GM12878 (cell line): ENCODE results near the gene RPS2. TPM values are rescaled to one million over a fixed set of nuclear protein-coding genes. Genes with fewer than 3 reads are reported as not detected.

ENCODE experiments used
- ATAC-seq: fragments of 200-7000 bp; cut with Tn5 transposase; 3 replicates; pipeline ENCODE4 v1.9.1; 2020; ENCODE audit warnings: mild to moderate bottlenecking, moderate library complexity
- BruUV-seq: library from RNA; stranded (reverse); fragments of 400-500 nt; replicated peaks from 2 replicates; lab custom pipeline; 2021; lab: Mats Ljungman, UMichigan
- CTCF ChIA-PET: fragments of 300-600 bp; sonication (Branson Sonifier 250); formaldehyde crosslinking; extraction: SDS; loops from one replicate; lab custom pipeline; 2021; ENCODE audit warnings: inconsistent platforms; lab: Yijun Ruan, JAX
- POLR2A ChIA-PET: fragments of 350-600 bp; formaldehyde crosslinking; extraction: SDS; loops from one replicate; lab custom pipeline; 2021; ENCODE audit warnings: inconsistent platforms; lab: Charles Lee
- RAD21 ChIA-PET: fragments of 300-600 bp; sonication (Branson Sonifier 250); formaldehyde crosslinking; loops from one replicate; lab custom pipeline; 2023; ENCODE audit warnings: antibody characterized with exemption; ENCODE audit not compliant: unreplicated experiment; lab: Charles Lee
- SMC1A ChIA-PET: fragments of 300-600 bp; sonication (Branson Sonifier 250); formaldehyde crosslinking; loops from one replicate; lab custom pipeline; 2023; ENCODE audit not compliant: unreplicated experiment, uncharacterized antibody; lab: Charles Lee
- DNase-seq: peaks from one replicate; pipeline ENCODE4 v3.0.0-alpha.2; 2011; ENCODE audit warnings: low read depth, low spot score
- FAIRE-seq: peaks from 3 replicates; lab custom pipeline; 2011; peaks lifted over from hg19 to GRCh38; lab: Jason Lieb, UNC
- H2AFZ ChIP-seq: 2 replicates; pipeline ENCODE4 v1.6.0; 2011; ENCODE audit warnings: low read depth, low read length, control low read depth; ENCODE audit not compliant: control insufficient read depth
- H3K27ac ChIP-seq: 2 replicates; pipeline ENCODE4 v1.5.1; 2011; ENCODE audit warnings: control low read depth; ENCODE audit not compliant: control insufficient read depth, insufficient read depth
- H3K27me3 ChIP-seq, 2 experiments: replicated peaks in 1 of 2; 2 replicates each; pipeline versions ENCODE4 v1.6.0 to v1.6.1; 2011; ENCODE audit warnings: low read length in 1 of 2; ENCODE audit not compliant: control insufficient read depth in 2 of 2, insufficient read depth in 2 of 2
- H3K36me3 ChIP-seq, 2 experiments: 2 replicates each; pipeline ENCODE4 v1.5.1; 2011; ENCODE audit warnings: low read length in 1 of 2; ENCODE audit not compliant: control insufficient read depth in 2 of 2, insufficient read depth in 2 of 2
- H3K4me1 ChIP-seq: 2 replicates; pipeline ENCODE4 v1.6.1; 2011; ENCODE audit warnings: mild to moderate bottlenecking, low read length, moderate library complexity, mixed read lengths; ENCODE audit not compliant: control insufficient read depth, insufficient read depth
- H3K4me2 ChIP-seq: 2 replicates; pipeline ENCODE4 v1.6.0; 2011; ENCODE audit warnings: control low read depth; ENCODE audit not compliant: control insufficient read depth, insufficient read depth
- H3K4me3 ChIP-seq: fragments of 200-600 bp; sonication (generic); 2 replicates; pipeline ENCODE4 v1.5.1; 2016
- H3K79me2 ChIP-seq: 2 replicates; pipeline ENCODE4 v1.6.0; 2011; ENCODE audit warnings: low read length; ENCODE audit not compliant: control insufficient read depth, insufficient read depth
- H3K9ac ChIP-seq: 2 replicates; pipeline ENCODE4 v1.8.0; 2011; ENCODE audit warnings: low read length, control low read depth, mixed read lengths; ENCODE audit not compliant: control insufficient read depth, insufficient read depth
- H3K9me3 ChIP-seq: replicated peaks from 3 replicates; pipeline ENCODE4 v1.5.1; 2011; ENCODE audit warnings: mild to moderate bottlenecking, low read length; ENCODE audit not compliant: control insufficient read depth, insufficient read depth
- H4K20me1 ChIP-seq: 2 replicates; pipeline ENCODE4 v1.6.0; 2011; ENCODE audit not compliant: control insufficient read depth, insufficient read depth
- ATF2 ChIP-seq: IDR thresholded peaks from 2 replicates; pipeline ENCODE4 v1.6.1; 2012; ENCODE audit warnings: low read length, inconsistent platforms
- CREB1 ChIP-seq: IDR thresholded peaks from 2 replicates; pipeline ENCODE4 v1.6.1; 2012; ENCODE audit warnings: low read depth, mild to moderate bottlenecking, inconsistent platforms
- CREM ChIP-seq: IDR thresholded peaks from 2 replicates; pipeline ENCODE4 v1.6.1; 2014; ENCODE audit warnings: antibody characterized with exemption, low read depth
- FOXM1 ChIP-seq: IDR thresholded peaks from 2 replicates; pipeline ENCODE4 v1.6.1; 2012; ENCODE audit warnings: low read depth, mild to moderate bottlenecking, inconsistent platforms, low read length, moderate library complexity
- IKZF1 ChIP-seq: fragments of 450-650 bp; conservative IDR thresholded peaks from 2 replicates; pipeline ENCODE4 v1.6.1; 2017; ENCODE audit warnings: antibody characterized with exemption, mild to moderate bottlenecking
- PAX5 ChIP-seq: IDR thresholded peaks from 2 replicates; pipeline ENCODE4 v1.6.1; 2011; ENCODE audit warnings: low read depth, low read length, borderline replicate concordance
- PKNOX1 ChIP-seq: fragments of 450-650 bp; IDR thresholded peaks from 2 replicates; pipeline ENCODE4 v1.6.1; 2016; ENCODE audit warnings: mild to moderate bottlenecking
- TCF3 ChIP-seq: IDR thresholded peaks from 2 replicates; pipeline ENCODE4 v1.6.1; 2012; ENCODE audit warnings: low read depth, mild to moderate bottlenecking, low read length, borderline replicate concordance; ENCODE audit not compliant: insufficient read depth
- ZNF217 ChIP-seq: fragments of 450-650 bp; IDR thresholded peaks from 2 replicates; pipeline ENCODE4 v1.6.1; 2017; ENCODE audit warnings: antibody characterized with exemption, mild to moderate bottlenecking
- ZNF592 ChIP-seq: fragments of 450-650 bp; IDR thresholded peaks from 2 replicates; pipeline ENCODE4 v1.6.1; 2017; ENCODE audit warnings: mild to moderate bottlenecking, moderate library complexity
- WGBS: methylation state at CpG from one replicate; pipeline ENCODE4 v1.1.6; 2016; ENCODE audit warnings: low lambda C conversion rate; ENCODE audit not compliant: insufficient replicate concordance, insufficient coverage; ENCODE audit errors: missing lambda C conversion rate; 5-methylcytosine and 5-hydroxymethylcytosine counted together
- in situ Hi-C: fragments of 300-500 bp; cut with MboI; formaldehyde crosslinking; loops from 9 replicates; pipeline ENCODE4 v1.14.3; 2018; ENCODE audit warnings: mixed read lengths
- intact Hi-C: fragments of 100-400 bp; cut with micrococcal nuclease; formaldehyde crosslinking; loops from one replicate; pipeline ENCODE4 v1.14.2; 2022; ENCODE audit not compliant: unreplicated experiment
- polyA plus RNA-seq, 11 experiments: library from polyadenylated mRNA; depleted of rRNA in 4 of 11; unstranded in 6 of 11; stranded (reverse) in 5 of 11; fragments of >200 nt; fragmentation: Nextera tagmentation in 4 of 11; fragmentation: Illumina TruSeq in 1 of 11; extraction: Ambion mirVana in 4 of 11; extraction: Trizol in 1 of 11; gene quantifications; 1 replicate in 1 of 11; 2 replicates in 10 of 11; pipeline versions ENCODE4 v1.2.1 to v1.2.3, GENCODE V29; 2011 to 2016; ENCODE audit warnings: inconsistent platforms in 2 of 11, missing spikeins in 2 of 11, low read depth in 1 of 11
- total RNA-seq, 4 experiments: library from RNA; depleted of rRNA in 3 of 4; stranded (reverse); fragments of >200 nt in 3 of 4; fragmentation: Illumina TruSeq in 1 of 4; extraction: Trizol in 1 of 4; gene quantifications; 2 replicates each; pipeline versions ENCODE4 v1.2.1 to v1.2.3, GENCODE V29; 2013 to 2021
- TF ChIP-seq, protein P1 (sequence below): IDR thresholded peaks from 2 replicates; pipeline ENCODE4 v1.6.1; 2011; ENCODE audit warnings: low read depth, low read length, improper control_type of control experiment, borderline replicate concordance
- TF ChIP-seq, protein P2 (sequence below): IDR thresholded peaks from 2 replicates; pipeline ENCODE4 v1.6.1; 2012; ENCODE audit warnings: low read depth, low read length, improper control_type of control experiment
- TF ChIP-seq, protein P3 (sequence below): IDR thresholded peaks from 2 replicates; pipeline ENCODE4 v1.6.1; 2012; ENCODE audit warnings: low read depth, low read length, improper control_type of control experiment

The RPS2 gene
- total and polyA plus RNA-seq, 10 of the 15 experiments (the other 5 are each of a cell fraction or from before 2014, with no cell fraction given), result 1,295 to 7,121 (median 3,933) TPM

DNA sequence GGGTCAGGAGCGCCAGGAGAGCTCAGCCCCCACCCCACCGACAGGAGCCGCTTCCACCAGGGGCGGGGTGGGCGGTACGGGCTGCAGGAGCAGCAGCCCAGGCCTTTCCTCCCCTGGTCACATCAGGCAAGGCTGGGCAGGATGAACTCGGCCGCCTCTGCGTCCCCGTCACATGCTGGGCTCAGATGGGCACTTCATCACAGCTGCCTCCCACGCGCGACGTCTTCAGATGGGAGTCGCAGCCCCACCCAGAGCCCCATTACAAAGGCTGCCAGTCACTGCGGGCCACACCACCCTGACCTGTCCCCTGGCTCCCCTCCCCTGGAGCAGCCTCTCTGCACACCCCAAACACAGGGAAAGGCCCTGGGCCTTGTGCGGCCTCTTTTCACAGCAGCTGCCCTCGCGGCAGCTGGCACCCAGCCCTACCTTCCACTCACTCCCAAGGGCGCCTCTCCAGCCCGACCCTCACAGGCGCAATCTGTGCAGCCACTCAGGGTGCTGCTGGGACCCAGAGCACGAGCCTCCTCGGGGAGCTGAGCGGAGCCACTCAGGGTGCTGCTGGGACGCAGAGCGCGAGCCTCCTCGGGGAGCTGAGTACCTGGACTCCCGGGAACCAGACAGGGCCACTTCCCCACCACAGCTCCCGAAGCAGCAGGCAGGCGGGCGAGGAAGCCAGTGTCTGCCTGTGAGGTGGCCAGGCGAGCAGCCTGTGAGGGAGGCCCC is 40.3 kb upstream of the RPS2 start:
- peaks cover 59% of the 10 kb centered on the region for H3K79me2 ChIP-seq
- H3K4me1 ChIP-seq, result peaks cover 15% of the 10 kb centered on the region
- DNase-seq, result no peak
- ChIA-PET POLR2A (interaction anchor here (0.9 to 2.2 kb wide), 5 partner anchors 9 to 150 kb away, joined by 3 to 10 read pairs (median 5); partner anchors contain the start of genes NOXO1, RPS2 and TRAF7), SMC1A (interaction anchor here (0.5 to 2.1 kb wide), 3 partner anchors 115 to 247 kb away, joined by 3 to 14 read pairs (median 3); partner anchors contain the start of gene ECI1), CTCF (interaction anchor here (0.8 to 4.3 kb wide), 15 partner anchors 12 to 482 kb away, joined by 3 to 54 read pairs (median 6); partner anchors contain the start of genes MLST8, NOXO1, NTHL1 and RAB26), RAD21 (no interaction called here)
- no peak overlapping the region for H3K9ac ChIP-seq
- BruUV-seq, result no TSS peak
- no peak for ATAC-seq
- WGBS, result 85% methylated on average over 23 of the region's 34 CpGs
- intact Hi-C loops, result loop anchor here (5.0 kb wide), 1 partner anchor 147 kb away; no protein-coding TSS in a partner anchor
- FAIRE-seq, result no peak
- H3K4me3 ChIP-seq, result 0 out of 2 replicates have a peak overlapping the region, but pooled peaks have one; percentile 1
- H3K27me3 ChIP-seq, result no peaks in the 10 kb centered on the region
- peaks cover 6% of the 10 kb centered on the region for H4K20me1 ChIP-seq
- no peak overlapping the region for H3K27ac ChIP-seq
- H3K4me2 ChIP-seq, result peak overlapping the region; percentile 43; the same call in 1 of the 2 replicates
- H2AFZ ChIP-seq, result no peak overlapping the region
- H3K9me3 ChIP-seq, result no peaks in the 10 kb centered on the region
- H3K36me3 ChIP-seq, result peaks cover 0 to 35% of the 10 kb centered on the region in 2 experiments; a peak in 3 of 4 replicates
- in situ Hi-C loops, result no loop called here
- TF ChIP-seq IKZF1, result no peak
- TF ChIP-seq, protein P1, sequence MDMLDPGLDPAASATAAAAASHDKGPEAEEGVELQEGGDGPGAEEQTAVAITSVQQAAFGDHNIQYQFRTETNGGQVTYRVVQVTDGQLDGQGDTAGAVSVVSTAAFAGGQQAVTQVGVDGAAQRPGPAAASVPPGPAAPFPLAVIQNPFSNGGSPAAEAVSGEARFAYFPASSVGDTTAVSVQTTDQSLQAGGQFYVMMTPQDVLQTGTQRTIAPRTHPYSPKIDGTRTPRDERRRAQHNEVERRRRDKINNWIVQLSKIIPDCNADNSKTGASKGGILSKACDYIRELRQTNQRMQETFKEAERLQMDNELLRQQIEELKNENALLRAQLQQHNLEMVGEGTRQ, result no peak
- no peak for TF ChIP-seq CREM
- no peak for TF ChIP-seq PKNOX1
- TF ChIP-seq, protein P2, sequence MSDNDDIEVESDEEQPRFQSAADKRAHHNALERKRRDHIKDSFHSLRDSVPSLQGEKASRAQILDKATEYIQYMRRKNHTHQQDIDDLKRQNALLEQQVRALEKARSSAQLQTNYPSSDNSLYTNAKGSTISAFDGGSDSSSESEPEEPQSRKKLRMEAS, result no peak
- no peak for TF ChIP-seq FOXM1
- no peak for TF ChIP-seq TCF3
- TF ChIP-seq PAX5, result no peak
- TF ChIP-seq, protein P3, sequence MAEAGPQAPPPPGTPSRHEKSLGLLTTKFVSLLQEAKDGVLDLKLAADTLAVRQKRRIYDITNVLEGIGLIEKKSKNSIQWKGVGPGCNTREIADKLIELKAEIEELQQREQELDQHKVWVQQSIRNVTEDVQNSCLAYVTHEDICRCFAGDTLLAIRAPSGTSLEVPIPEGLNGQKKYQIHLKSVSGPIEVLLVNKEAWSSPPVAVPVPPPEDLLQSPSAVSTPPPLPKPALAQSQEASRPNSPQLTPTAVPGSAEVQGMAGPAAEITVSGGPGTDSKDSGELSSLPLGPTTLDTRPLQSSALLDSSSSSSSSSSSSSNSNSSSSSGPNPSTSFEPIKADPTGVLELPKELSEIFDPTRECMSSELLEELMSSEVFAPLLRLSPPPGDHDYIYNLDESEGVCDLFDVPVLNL, result no peak
- TF ChIP-seq ATF2, result no peak
- no peak for TF ChIP-seq ZNF592
- no peak for TF ChIP-seq CREB1
- no peak for TF ChIP-seq ZNF217
